A673 (cell line): Measurements from ENCODE around the gene SCAF1. TPM values are rescaled to one million over a fixed set of nuclear protein-coding genes. Genes with fewer than 3 reads are reported as not detected.
A peak's percentile ranks its signal among the peaks of the same experiment; 100 is the strongest.

Source experiments
- BruUV-seq: library from RNA; stranded (reverse); fragments of 400-500 nt; replicated peaks from 2 replicates; lab custom pipeline; 2021; lab: Mats Ljungman, UMichigan
- CTCF ChIA-PET: fragments of 300-600 bp; sonication (Branson Sonifier 250); formaldehyde crosslinking; loops from one replicate; lab custom pipeline; 2022; ENCODE audit warnings: antibody characterized with exemption; lab: Charles Lee
- POLR2A ChIA-PET: fragments of 300-600 bp; sonication (Branson Sonifier 250); formaldehyde crosslinking; loops from one replicate; lab custom pipeline; 2022; ENCODE audit warnings: antibody characterized with exemption; ENCODE audit not compliant: low non-redundant PET; lab: Charles Lee
- DNase-seq: peaks from one replicate; pipeline ENCODE4 v3.0.0-alpha.2; 2015; ENCODE audit warnings: low spot score
- H3K27ac ChIP-seq: fragments of 200-600 bp; sonication (generic); 2 replicates; pipeline ENCODE4 v1.5.1; 2016; ENCODE audit warnings: mixed run types, low read depth, mild to moderate bottlenecking, mixed read lengths, antibody characterized with exemption, low read length; ENCODE audit not compliant: poor library complexity, severe bottlenecking
- H3K27me3 ChIP-seq: fragments of 200-600 bp; sonication (generic); replicated peaks from 2 replicates; pipeline ENCODE4 v1.6.1; 2017; ENCODE audit warnings: mixed run types, low read depth, mild to moderate bottlenecking, mixed read lengths, antibody characterized with exemption, low read length; ENCODE audit not compliant: insufficient read depth, poor library complexity
- H3K36me3 ChIP-seq: fragments of 200-600 bp; sonication (generic); 2 replicates; pipeline ENCODE4 v1.6.1; 2016; ENCODE audit warnings: mixed run types, mild to moderate bottlenecking, mixed read lengths, antibody characterized with exemption, low read length; ENCODE audit not compliant: insufficient read depth, poor library complexity, severe bottlenecking
- H3K4me1 ChIP-seq: fragments of 200-600 bp; sonication (generic); 2 replicates; pipeline ENCODE4 v1.6.1; 2017; ENCODE audit warnings: mixed run types, mild to moderate bottlenecking, mixed read lengths, antibody characterized with exemption, low read length; ENCODE audit not compliant: insufficient read depth, poor library complexity, severe bottlenecking
- H3K4me3 ChIP-seq: fragments of 200-600 bp; sonication (generic); 2 replicates; pipeline ENCODE4 v1.5.1; 2016; ENCODE audit warnings: low read depth, mixed run types, mild to moderate bottlenecking, mixed read lengths, low read length; ENCODE audit not compliant: poor library complexity, severe bottlenecking
- H3K9me3 ChIP-seq: fragments of 200-600 bp; sonication (generic); 2 replicates; pipeline ENCODE4 v1.6.1; 2016; ENCODE audit warnings: mixed run types, low read depth, mild to moderate bottlenecking, mixed read lengths, antibody characterized with exemption, low read length; ENCODE audit not compliant: poor library complexity, severe bottlenecking
- EZH2 ChIP-seq: fragments of 200-600 bp; sonication (generic); IDR thresholded peaks from 2 replicates; pipeline ENCODE4 v1.6.1; 2017; ENCODE audit warnings: borderline replicate concordance, low read depth, mild to moderate bottlenecking, mixed read lengths, antibody characterized with exemption, low read length; ENCODE audit not compliant: poor library complexity, severe bottlenecking
- intact Hi-C: fragments of 100-400 bp; cut with micrococcal nuclease; formaldehyde crosslinking; loops from one replicate; pipeline ENCODE4 v1.10.0; 2022; ENCODE audit not compliant: unreplicated experiment
- total RNA-seq: library from RNA; stranded (reverse); gene quantifications from 2 replicates; pipeline ENCODE4 v1.2.3, GENCODE V29; 2021
- TF ChIP-seq, protein P1 (sequence below): fragments of 300-800, 200-600 bp; sonication (generic); conservative IDR thresholded peaks from 2 replicates; pipeline ENCODE4 v1.5.1; 2017; ENCODE audit warnings: low read depth, mild to moderate bottlenecking, antibody characterized with exemption, low read length, moderate library complexity, mixed read lengths

Gene SCAF1
- total RNA-seq, 1 experiment from 2014 or later, result 98.2 TPM

DNA sequence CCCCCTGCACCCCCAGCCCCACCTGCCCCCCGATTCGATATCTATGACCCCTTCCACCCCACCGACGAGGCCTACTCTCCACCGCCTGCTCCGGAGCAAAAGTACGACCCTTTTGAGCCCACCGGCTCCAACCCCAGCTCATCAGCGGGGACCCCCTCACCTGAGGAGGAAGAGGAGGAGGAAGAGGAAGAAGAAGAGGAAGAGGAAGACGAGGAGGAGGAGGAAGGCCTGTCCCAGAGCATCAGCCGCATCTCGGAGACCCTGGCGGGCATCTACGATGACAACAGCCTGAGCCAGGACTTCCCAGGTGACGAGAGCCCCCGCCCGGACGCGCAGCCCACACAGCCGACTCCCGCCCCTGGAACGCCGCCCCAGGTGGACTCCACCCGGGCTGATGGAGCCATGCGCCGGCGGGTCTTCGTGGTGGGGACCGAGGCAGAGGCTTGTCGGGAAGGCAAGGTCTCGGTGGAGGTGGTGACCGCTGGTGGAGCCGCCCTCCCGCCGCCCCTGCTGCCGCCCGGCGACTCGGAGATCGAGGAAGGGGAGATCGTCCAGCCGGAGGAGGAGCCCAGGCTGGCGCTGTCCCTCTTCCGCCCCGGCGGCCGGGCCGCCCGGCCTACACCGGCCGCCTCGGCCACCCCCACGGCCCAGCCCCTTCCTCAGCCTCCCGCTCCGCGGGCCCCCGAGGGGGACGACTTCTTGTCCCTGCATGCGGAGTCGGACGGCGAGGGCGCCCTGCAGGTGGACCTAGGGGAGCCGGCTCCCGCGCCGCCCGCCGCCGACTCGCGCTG is 9.2 kb downstream of the SCAF1 start:
- Histone ChIP-seq H3K36me3 (peaks cover 72% of the 10 kb centered on the region), H3K9me3 (no peaks in the 10 kb centered on the region), H3K4me3 (no peak overlapping the region), H3K4me1 (no peaks in the 10 kb centered on the region), H3K27me3 (no peaks in the 10 kb centered on the region), H3K27ac (no peak overlapping the region)
- no TSS peak for BruUV-seq
- intact Hi-C loops, result no loop called here
- CTCF ChIA-PET, result no interaction called here
- POLR2A ChIA-PET, result no interaction called here
- no peak for DNase-seq
- TF ChIP-seq, protein P1, sequence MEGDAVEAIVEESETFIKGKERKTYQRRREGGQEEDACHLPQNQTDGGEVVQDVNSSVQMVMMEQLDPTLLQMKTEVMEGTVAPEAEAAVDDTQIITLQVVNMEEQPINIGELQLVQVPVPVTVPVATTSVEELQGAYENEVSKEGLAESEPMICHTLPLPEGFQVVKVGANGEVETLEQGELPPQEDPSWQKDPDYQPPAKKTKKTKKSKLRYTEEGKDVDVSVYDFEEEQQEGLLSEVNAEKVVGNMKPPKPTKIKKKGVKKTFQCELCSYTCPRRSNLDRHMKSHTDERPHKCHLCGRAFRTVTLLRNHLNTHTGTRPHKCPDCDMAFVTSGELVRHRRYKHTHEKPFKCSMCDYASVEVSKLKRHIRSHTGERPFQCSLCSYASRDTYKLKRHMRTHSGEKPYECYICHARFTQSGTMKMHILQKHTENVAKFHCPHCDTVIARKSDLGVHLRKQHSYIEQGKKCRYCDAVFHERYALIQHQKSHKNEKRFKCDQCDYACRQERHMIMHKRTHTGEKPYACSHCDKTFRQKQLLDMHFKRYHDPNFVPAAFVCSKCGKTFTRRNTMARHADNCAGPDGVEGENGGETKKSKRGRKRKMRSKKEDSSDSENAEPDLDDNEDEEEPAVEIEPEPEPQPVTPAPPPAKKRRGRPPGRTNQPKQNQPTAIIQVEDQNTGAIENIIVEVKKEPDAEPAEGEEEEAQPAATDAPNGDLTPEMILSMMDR, result no peak

DNA sequence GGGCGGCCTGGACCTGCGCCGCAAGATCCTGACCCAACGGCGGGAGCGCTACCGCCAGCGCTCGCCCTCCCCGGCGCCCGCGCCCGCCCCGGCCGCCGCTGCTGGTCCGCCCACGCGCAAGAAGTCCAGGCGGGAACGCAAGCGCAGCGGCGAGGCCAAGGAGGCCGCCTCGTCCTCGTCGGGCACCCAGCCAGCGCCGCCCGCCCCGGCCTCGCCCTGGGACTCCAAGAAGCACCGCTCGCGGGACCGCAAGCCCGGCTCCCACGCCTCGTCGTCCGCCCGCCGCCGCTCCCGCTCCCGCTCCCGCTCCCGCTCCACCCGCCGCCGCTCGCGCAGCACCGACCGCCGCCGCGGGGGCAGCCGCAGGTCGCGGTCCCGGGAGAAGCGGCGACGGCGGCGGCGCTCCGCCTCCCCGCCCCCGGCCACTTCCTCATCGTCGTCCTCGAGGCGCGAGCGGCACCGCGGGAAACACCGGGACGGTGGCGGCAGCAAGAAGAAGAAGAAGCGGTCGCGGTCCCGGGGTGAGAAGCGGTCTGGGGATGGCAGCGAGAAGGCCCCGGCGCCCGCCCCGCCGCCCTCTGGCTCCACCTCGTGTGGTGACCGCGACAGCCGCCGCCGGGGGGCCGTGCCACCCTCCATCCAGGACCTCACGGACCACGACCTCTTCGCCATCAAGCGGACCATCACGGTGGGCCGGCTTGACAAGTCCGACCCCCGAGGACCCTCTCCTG is 10.0 kb downstream of the SCAF1 start:
- intact Hi-C loops, result no loop called here
- H3K36me3 ChIP-seq, result peaks cover 72% of the 10 kb centered on the region

DNA sequence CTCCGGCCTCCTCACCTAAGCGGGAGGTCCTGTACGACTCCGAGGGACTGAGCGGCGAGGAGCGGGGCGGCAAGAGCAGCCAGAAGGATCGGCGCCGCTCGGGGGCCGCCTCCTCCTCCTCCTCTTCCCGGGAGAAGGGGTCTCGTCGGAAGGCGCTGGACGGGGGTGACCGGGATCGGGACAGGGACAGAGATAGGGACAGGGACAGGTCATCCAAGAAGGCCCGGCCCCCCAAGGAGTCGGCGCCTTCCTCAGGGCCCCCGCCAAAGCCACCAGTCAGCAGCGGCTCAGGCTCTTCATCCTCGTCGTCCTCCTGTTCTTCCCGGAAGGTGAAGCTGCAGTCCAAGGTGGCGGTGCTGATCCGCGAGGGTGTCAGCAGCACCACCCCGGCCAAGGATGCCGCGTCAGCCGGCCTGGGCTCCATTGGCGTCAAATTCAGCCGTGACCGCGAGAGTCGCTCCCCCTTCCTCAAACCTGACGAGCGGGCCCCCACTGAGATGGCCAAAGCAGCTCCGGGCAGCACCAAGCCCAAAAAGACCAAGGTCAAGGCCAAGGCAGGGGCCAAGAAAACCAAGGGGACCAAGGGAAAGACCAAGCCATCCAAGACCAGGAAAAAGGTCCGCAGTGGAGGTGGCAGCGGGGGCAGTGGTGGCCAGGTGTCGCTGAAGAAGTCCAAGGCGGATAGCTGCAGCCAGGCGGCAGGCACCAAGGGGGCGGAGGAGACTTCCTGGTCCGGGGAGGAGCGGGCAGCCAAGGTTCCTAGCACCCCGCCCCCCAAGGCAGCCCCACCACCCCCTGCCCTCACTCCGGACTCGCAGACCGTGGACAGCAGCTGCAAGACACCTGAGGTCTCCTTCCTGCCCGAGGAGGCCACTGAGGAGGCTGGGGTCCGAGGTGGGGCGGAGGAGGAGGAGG is 10.8 kb downstream of the SCAF1 start:
- Histone ChIP-seq H3K9me3 (no peaks in the 10 kb centered on the region), H3K4me1 (no peaks in the 10 kb centered on the region), H3K27me3 (no peaks in the 10 kb centered on the region), H3K27ac (no peak overlapping the region), H3K36me3 (peaks cover 74% of the 10 kb centered on the region), H3K4me3 (no peak overlapping the region)
- no peak for DNase-seq
- ChIA-PET CTCF (no interaction called here), POLR2A (interaction anchor here (0.5 kb wide), 1 partner anchor 955 kb away, joined by 8 read pairs; no protein-coding TSS in a partner anchor)
- TF ChIP-seq, protein P1, result no peak
- no peak for TF ChIP-seq EZH2
- intact Hi-C loops, result no loop called here
- BruUV-seq, result TSS peak; percentile 46

More for the DNA sequence above, 10.0 kb downstream of the SCAF1 start:
- ChIA-PET POLR2A (no interaction called here), CTCF (no interaction called here)
- TF ChIP-seq EZH2, result no peak
- TF ChIP-seq, protein P1, result no peak
- DNase-seq, result no peak
- Histone ChIP-seq H3K27me3 (no peaks in the 10 kb centered on the region), H3K4me1 (no peaks in the 10 kb centered on the region), H3K27ac (no peak overlapping the region), H3K4me3 (no peak overlapping the region), H3K9me3 (no peaks in the 10 kb centered on the region)
- no TSS peak for BruUV-seq
